Iris pigment epithelial cell (primary cell): ENCODE data around the gene ENTPD5.

Source experiments
- DNase-seq: peaks from one replicate; pipeline ENCODE4 v3.0.0-alpha.2; 2011; ENCODE audit warnings: low read depth

The ENTPD5 gene

GRCh38 chr14:74018586-74019407 is at the start of gene ENTPD5, which contains the start of gene BBOF1:
ENTPD5 (minus strand) TSS chr14:74019288; CDS start chr14:73988102, 31,186 bp downstream.
BBOF1 (plus strand) TSS chr14:74019349; CDS start chr14:74019479, 130 bp downstream.
- peak; percentile 85 for DNase-seq

- peak; percentile 80 for DNase-seq
Measured at GRCh38 chr14:74065746-74066575, 46.9 kb upstream of the ENTPD5 start.

- peak; percentile 58 for DNase-seq
Measured at GRCh38 chr14:74064883-74065282, 45.8 kb upstream of the ENTPD5 start.

- DNase-seq = no peak
Measured at GRCh38 chr14:74064426-74064825, 45.3 kb upstream of the ENTPD5 start.

GRCh38 chr14:74062809-74063150 is 43.7 kb upstream of the ENTPD5 start:
- no peak for DNase-seq

GRCh38 chr14:74049876-74050495 is 30.9 kb upstream of the ENTPD5 start:
- peak; percentile 46 for DNase-seq

- DNase-seq = no peak
Measured at GRCh38 chr14:74048281-74048680, 29.2 kb upstream of the ENTPD5 start.

GRCh38 chr14:74045522-74045921 is 26.4 kb upstream of the ENTPD5 start:
- no peak for DNase-seq

- no peak for DNase-seq
Measured at GRCh38 chr14:74042296-74042695, 23.2 kb upstream of the ENTPD5 start.

GRCh38 chr14:74038020-74038859 is 19.2 kb upstream of the ENTPD5 start:
- peak; percentile 64 for DNase-seq

- peak; percentile 83 for DNase-seq
Measured at GRCh38 chr14:74035556-74035955, 16.5 kb upstream of the ENTPD5 start.

- DNase-seq = no peak
Measured at GRCh38 chr14:74034572-74034971, 15.5 kb upstream of the ENTPD5 start.

GRCh38 chr14:74029136-74029535 is 10.0 kb upstream of the ENTPD5 start:
- no peak for DNase-seq

GRCh38 chr14:74022346-74022745 is 3.3 kb upstream of the ENTPD5 start:
- DNase-seq = no peak

- DNase-seq = peak; percentile 70
Measured at GRCh38 chr14:74019408-74020137, 485 bp upstream of the ENTPD5 start.

GRCh38 chr14:74018174-74018585 is 908 bp downstream of the ENTPD5 start:
- DNase-seq = peak; percentile 76

- DNase-seq = no peak
Measured at GRCh38 chr14:74015963-74016362, 3.1 kb downstream of the ENTPD5 start.

GRCh38 chr14:74015176-74015575 is 3.9 kb downstream of the ENTPD5 start:
- no peak for DNase-seq

GRCh38 chr14:74014299-74014698 is 4.8 kb downstream of the ENTPD5 start:
- DNase-seq = peak; percentile 8

- no peak for DNase-seq
Measured at GRCh38 chr14:74008843-74009499, 10.1 kb downstream of the ENTPD5 start.
